Stimulated activated naive B cell treated with anti-CD40 and anti-IgM and Interleukin-4, amounts not matched to agents 10 μg/mL and 1 μg/mL and 100 μg/mL, for 72 hours (primary cell): ENCODE results near the gene ADAR.
A peak's percentile ranks its signal among the peaks of the same experiment; 100 is the strongest.
"Not testable (repeated sequence)": the region's sequence is repeated elsewhere in the genome, so short reads cannot be mapped to it uniquely, and the experiment has no call there.

Experiments
- ATAC-seq, 2 donors: fragments of 150-1000 bp; cut with Tn5 transposase; replicated peaks; 2 replicates each; pipeline ENCODE4 v1.10.0; 2021; ENCODE audit warnings: moderate library complexity in 1 of 2
- DNase-seq: peaks from one replicate; pipeline ENCODE4 v3.0.0; 2021
- H3K27ac Mint-ChIP-seq: one replicate; pipeline ENCODE4 v1.8.0; 2022; ENCODE audit warnings: mild to moderate bottlenecking, mixed read lengths
- H3K27me3 Mint-ChIP-seq, 2 donors: one replicate each; pipeline ENCODE4 v1.8.0; 2022; ENCODE audit warnings: mixed read lengths in 2 of 2
- H3K36me3 Mint-ChIP-seq, 2 donors: one replicate each; pipeline ENCODE4 v1.8.0; 2022; ENCODE audit warnings: mixed read lengths in 2 of 2, mild to moderate bottlenecking in 1 of 2
- H3K4me1 Mint-ChIP-seq, 2 donors: one replicate each; pipeline ENCODE4 v1.8.0; 2022; ENCODE audit warnings: mixed read lengths in 2 of 2, mild to moderate bottlenecking in 1 of 2
- H3K4me3 Mint-ChIP-seq, 2 donors: one replicate each; pipeline ENCODE4 v1.8.0; 2022; ENCODE audit warnings: mild to moderate bottlenecking in 2 of 2, mixed read lengths in 2 of 2, moderate library complexity in 1 of 2
- H3K9me3 Mint-ChIP-seq, 2 donors: one replicate each; pipeline ENCODE4 v1.8.0; 2022; ENCODE audit warnings: mixed read lengths in 2 of 2, mild to moderate bottlenecking in 1 of 2

The ADAR gene, protein sequence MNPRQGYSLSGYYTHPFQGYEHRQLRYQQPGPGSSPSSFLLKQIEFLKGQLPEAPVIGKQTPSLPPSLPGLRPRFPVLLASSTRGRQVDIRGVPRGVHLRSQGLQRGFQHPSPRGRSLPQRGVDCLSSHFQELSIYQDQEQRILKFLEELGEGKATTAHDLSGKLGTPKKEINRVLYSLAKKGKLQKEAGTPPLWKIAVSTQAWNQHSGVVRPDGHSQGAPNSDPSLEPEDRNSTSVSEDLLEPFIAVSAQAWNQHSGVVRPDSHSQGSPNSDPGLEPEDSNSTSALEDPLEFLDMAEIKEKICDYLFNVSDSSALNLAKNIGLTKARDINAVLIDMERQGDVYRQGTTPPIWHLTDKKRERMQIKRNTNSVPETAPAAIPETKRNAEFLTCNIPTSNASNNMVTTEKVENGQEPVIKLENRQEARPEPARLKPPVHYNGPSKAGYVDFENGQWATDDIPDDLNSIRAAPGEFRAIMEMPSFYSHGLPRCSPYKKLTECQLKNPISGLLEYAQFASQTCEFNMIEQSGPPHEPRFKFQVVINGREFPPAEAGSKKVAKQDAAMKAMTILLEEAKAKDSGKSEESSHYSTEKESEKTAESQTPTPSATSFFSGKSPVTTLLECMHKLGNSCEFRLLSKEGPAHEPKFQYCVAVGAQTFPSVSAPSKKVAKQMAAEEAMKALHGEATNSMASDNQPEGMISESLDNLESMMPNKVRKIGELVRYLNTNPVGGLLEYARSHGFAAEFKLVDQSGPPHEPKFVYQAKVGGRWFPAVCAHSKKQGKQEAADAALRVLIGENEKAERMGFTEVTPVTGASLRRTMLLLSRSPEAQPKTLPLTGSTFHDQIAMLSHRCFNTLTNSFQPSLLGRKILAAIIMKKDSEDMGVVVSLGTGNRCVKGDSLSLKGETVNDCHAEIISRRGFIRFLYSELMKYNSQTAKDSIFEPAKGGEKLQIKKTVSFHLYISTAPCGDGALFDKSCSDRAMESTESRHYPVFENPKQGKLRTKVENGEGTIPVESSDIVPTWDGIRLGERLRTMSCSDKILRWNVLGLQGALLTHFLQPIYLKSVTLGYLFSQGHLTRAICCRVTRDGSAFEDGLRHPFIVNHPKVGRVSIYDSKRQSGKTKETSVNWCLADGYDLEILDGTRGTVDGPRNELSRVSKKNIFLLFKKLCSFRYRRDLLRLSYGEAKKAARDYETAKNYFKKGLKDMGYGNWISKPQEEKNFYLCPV

DNA sequence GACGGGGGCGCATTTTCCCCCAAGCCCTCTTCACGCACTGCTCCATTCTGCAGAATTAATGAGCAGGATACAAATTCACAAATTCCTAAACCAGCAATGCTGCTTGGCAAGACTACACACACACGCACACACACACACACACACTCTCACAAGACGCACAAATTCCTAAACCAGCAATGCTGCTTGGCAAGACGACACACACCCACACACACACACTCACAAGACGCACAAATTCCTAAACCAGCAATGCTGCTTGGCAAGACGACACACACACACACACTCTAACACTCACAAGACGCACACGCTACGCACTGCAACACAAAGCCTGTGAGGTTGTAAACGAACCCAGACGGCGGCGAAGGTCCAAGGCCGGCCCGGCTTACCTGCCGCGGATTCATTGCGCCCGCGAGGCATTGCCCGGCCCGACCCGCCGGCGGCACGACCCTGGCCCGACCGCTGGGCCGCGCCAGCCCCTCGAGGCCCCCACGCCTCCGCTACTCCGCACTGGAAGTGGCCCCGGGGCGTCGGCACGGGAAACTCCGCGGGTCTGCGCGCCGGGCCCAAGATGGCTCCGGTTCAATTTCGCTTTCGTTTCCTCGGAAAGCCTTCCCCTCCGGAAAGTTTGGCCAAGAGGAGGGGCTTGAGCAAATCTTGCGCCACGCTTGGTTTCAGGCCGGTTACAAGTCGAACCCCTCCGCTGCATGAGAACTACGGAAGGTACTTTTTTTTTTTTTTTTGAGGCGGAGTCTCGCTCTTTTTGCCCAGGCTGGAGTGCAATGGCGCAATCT, at the start of gene ADAR:
TSS of gene ADAR (minus strand) at position 578 of the 788 bp plus-strand sequence. CDS start at position 398, 180 bp downstream.
- DNase-seq = peak; percentile 91
- H3K27ac Mint-ChIP-seq = peak within 1 kb of the TSS; percentile 94
- H3K36me3 Mint-ChIP-seq = peaks cover 8 to 17% of the 10 kb centered on the region in 2 donors
- H3K4me1 Mint-ChIP-seq = peaks cover 50 to 78% of the 10 kb centered on the region in 2 donors
- peak within 1 kb of the TSS; percentile 89 to 91 for H3K4me3 Mint-ChIP-seq
- no peaks in the 10 kb centered on the region for H3K27me3 Mint-ChIP-seq
- peak; percentile 87 to 88 for ATAC-seq
- H3K9me3 Mint-ChIP-seq = no peaks in the 10 kb centered on the region

DNA sequence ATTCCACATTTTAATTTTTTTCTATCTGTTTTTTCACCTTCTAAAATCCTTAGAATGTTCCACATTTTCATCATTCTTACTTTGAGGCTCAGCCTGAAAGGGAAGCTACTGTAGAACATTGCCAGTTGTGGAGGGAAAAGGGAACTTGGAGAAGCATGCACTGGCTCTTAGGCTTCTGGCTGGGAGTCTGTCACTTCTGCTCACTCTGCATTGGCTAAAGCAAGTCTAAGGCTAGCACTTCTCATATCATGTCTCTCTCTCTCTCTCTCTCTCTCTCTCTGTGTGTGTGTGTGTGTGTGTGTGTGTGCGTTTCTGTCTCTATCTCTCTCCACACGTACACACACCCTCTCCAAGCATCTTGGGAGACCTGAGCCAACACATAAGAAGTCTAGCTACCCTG, 49.6 kb upstream of the ADAR start:
- H3K9me3 Mint-ChIP-seq = no peaks in the 10 kb centered on the region
- H3K4me3 Mint-ChIP-seq = no peak overlapping the region
- H3K27ac Mint-ChIP-seq = no peak overlapping the region
- DNase-seq = no peak
- ATAC-seq = no peak
- H3K4me1 Mint-ChIP-seq = no peaks in the 10 kb centered on the region
- no peaks in the 10 kb centered on the region for H3K36me3 Mint-ChIP-seq
- H3K27me3 Mint-ChIP-seq = peaks cover 23 to 72% of the 10 kb centered on the region in 2 donors

DNA sequence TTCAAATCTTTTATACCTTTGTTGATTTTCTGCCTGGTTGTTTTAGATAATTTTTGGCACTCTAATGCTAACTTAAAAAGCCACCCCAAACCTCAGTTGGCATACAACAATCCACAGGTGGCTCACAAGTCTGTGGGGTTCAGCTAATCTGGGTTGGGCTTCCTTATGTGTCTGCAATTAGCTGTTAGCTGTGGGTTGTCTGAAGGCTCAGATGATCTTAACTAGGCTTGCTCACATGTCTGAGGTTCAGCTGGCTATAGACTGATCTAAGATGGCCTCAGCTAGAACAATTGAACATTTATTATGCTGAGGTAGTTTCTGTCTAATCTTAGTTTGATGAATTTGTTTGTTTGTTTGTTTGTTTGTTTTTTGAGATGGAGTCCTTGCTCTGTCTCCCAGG, 44.9 kb upstream of the ADAR start:
- Mint-ChIP-seq H3K36me3 (no peaks in the 10 kb centered on the region), H3K4me3 (no peak overlapping the region), H3K27ac (no peak overlapping the region), H3K27me3 (peaks cover 15 to 52% of the 10 kb centered on the region in 2 donors), H3K4me1 (no peaks in the 10 kb centered on the region), H3K9me3 (no peaks in the 10 kb centered on the region)
- DNase-seq = no peak
- ATAC-seq = no peak

DNA sequence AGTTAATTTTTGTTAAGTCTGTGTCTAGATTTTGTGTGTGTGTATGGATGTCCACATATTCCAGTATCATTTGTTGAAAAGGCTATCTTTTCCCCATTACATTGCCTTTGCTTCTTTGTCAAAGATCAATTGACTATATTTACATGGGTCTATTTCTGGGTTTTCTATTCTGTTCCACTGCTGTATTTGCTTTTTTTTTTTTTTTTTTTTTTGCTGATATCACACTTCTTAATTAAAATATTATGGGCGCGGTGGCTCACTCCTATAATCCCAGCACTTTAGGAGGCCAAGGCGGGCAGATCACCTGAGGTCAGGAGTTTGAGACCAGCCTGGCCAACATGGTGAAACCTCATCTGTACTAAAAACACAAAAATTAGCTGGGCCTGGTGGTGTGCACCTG, 36.7 kb upstream of the ADAR start:
- H3K4me3 Mint-ChIP-seq, H3K9me3 Mint-ChIP-seq, H3K27ac Mint-ChIP-seq, H3K4me1 Mint-ChIP-seq, ATAC-seq, DNase-seq, H3K36me3 Mint-ChIP-seq: not testable (repeated sequence)
- peaks cover 0 to 12% of the 10 kb centered on the region in 2 donors for H3K27me3 Mint-ChIP-seq

DNA sequence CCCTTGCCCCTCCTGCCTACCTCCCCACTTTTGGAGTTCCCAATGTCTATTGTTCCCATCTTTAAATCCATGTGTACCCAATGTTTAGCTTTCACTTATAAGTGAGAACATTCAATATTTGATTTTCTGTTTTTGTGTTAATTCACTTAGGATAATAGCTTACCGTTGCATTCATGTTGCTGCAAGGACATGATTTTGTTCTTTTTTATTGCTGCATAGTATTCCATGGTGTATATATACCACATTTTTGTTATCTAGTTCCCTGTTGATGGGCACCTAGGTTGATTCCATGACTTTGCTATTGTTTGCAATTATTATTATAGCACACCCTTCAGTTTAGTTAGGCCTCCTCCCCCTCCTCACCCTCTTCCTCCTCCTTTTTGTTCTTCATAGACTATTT, 33.5 kb upstream of the ADAR start:
- Mint-ChIP-seq H3K4me1 (no peaks in the 10 kb centered on the region), H3K9me3 (peaks cover 8 to 13% of the 10 kb centered on the region in 2 donors), H3K27ac (no peak overlapping the region), H3K27me3 (peaks cover 14 to 22% of the 10 kb centered on the region in 2 donors), H3K36me3 (peaks cover 0 to 4% of the 10 kb centered on the region in 2 donors), H3K4me3 (no peak overlapping the region)
- no peak for DNase-seq
- ATAC-seq = no peak

DNA sequence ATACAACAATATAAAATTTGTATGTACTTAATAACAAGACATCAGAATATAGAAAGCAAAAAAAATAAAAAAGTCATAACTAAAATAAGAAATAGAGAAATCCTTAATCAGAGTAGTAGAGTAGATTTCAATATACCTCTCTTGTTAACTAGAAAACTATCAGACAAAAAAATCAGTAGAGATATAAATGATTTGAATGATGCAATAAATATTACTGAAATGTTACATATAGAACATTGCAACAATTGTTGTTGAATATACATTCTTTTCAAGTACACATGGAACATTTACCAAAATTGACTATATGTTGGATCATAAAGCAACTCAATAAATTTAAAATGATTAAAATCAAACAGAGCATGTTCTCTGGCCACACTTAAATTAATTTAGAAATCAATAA, 31.9 kb upstream of the ADAR start:
- H3K4me1 Mint-ChIP-seq = no peaks in the 10 kb centered on the region
- H3K27ac Mint-ChIP-seq = no peak overlapping the region
- H3K9me3 Mint-ChIP-seq = peaks cover 8 to 13% of the 10 kb centered on the region in 2 donors
- ATAC-seq (no peak), DNase-seq (no peak)
- peaks cover 2 to 4% of the 10 kb centered on the region in 2 donors for H3K36me3 Mint-ChIP-seq
- H3K4me3 Mint-ChIP-seq = no peak overlapping the region
- H3K27me3 Mint-ChIP-seq = peaks cover 29 to 39% of the 10 kb centered on the region in 2 donors

DNA sequence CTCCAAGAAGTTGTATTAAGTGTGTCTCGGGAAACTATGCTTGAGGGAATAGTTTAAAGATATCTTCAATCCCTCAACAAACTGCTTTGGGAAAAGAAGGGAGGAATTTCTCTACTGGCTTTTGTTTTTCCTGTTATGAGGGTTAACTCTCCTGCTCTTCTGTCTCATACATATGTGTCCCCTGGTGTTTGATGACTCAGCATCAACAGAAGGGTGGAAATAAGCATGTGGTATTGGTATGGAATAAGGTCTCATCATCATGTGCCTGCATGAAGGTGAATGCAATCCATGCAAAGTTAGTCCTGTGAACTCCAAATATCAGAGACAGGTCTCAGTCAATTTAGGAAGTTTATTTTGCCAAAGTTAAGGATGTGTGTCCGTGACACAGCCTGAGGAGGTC, 27.2 kb upstream of the ADAR start:
- Mint-ChIP-seq H3K36me3 (peaks cover 2 to 4% of the 10 kb centered on the region in 2 donors), H3K4me1 (no peaks in the 10 kb centered on the region), H3K27ac (no peak overlapping the region), H3K4me3 (no peak overlapping the region), H3K9me3 (peaks cover 5 to 8% of the 10 kb centered on the region in 2 donors), H3K27me3 (peaks cover 42 to 44% of the 10 kb centered on the region in 2 donors)
- ATAC-seq (no peak), DNase-seq (no peak)

- ATAC-seq = no peak
- Mint-ChIP-seq H3K4me1 (peaks cover 17 to 18% of the 10 kb centered on the region in 2 donors), H3K9me3 (peaks cover 4 to 9% of the 10 kb centered on the region in 2 donors), H3K4me3 (no peak overlapping the region), H3K27me3 (peaks cover 13 to 16% of the 10 kb centered on the region in 2 donors), H3K36me3 (peaks cover 3 to 17% of the 10 kb centered on the region in 2 donors), H3K27ac (peak overlapping the region; percentile 2)
- DNase-seq = no peak
These were observed 21.7 kb upstream of the ADAR start for GRCh38 chr1:154629675-154630073.

DNA sequence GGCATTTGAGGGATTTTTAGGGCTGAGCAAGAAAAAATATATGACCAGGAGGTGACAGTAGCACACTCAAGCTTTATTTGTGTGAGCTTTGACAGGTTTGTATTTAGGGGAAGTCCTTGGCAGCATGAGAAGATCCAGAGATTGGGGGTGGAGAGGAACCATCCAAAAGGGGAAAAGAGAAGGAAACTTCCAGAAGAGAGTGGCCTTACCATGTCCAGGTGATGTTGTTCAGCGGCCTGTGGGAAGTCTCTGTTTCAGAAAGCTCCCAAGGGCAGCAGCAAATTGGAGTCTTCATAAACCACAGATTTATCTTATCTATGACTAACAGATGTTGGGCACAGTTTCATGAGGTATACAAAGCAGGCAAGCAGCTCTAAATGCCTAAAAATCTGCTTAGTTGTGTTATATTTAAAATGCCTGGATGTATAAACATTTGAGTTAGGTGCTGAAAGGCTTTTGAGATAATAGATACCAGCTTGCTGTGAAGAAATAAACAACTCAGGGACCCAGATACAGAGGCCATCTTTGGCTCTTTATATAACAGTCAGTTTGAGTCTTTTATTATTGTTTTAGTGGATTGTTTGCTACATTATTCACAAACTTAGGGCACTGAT, 21.2 kb upstream of the ADAR start:
- no peak for ATAC-seq
- Mint-ChIP-seq H3K4me1 (peaks cover 18 to 19% of the 10 kb centered on the region in 2 donors), H3K27ac (peak overlapping the region; percentile 88), H3K4me3 (peak overlapping the region in 1 of 2 donors; percentile 69), H3K27me3 (peaks cover 13% of the 10 kb centered on the region in 2 donors), H3K36me3 (peaks cover 3 to 18% of the 10 kb centered on the region in 2 donors), H3K9me3 (peaks cover 4 to 9% of the 10 kb centered on the region in 2 donors)
- no peak for DNase-seq

DNA sequence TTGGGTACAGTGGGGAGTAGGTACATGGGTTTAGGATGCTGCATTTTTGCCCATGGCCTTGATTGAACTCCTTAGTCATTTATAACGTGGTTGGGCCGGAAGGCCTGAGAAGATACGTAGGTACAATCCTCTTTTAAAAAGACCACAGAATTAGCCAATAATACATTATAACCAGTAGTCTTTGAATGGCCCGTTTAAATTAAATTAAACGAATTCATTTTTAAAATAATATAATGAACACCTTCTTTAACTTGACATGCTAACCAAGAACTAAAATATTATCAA, 20.1 kb upstream of the ADAR start:
- Mint-ChIP-seq H3K27ac (peak overlapping the region; percentile 97), H3K4me1 (peaks cover 22 to 30% of the 10 kb centered on the region in 2 donors), H3K9me3 (peaks cover 4 to 9% of the 10 kb centered on the region in 2 donors), H3K4me3 (peak overlapping the region; percentile 92 to 97), H3K36me3 (peaks cover 9 to 25% of the 10 kb centered on the region in 2 donors), H3K27me3 (peaks cover 9 to 13% of the 10 kb centered on the region in 2 donors)
- ATAC-seq = peak; percentile 5 to 28
- no peak for DNase-seq

DNA sequence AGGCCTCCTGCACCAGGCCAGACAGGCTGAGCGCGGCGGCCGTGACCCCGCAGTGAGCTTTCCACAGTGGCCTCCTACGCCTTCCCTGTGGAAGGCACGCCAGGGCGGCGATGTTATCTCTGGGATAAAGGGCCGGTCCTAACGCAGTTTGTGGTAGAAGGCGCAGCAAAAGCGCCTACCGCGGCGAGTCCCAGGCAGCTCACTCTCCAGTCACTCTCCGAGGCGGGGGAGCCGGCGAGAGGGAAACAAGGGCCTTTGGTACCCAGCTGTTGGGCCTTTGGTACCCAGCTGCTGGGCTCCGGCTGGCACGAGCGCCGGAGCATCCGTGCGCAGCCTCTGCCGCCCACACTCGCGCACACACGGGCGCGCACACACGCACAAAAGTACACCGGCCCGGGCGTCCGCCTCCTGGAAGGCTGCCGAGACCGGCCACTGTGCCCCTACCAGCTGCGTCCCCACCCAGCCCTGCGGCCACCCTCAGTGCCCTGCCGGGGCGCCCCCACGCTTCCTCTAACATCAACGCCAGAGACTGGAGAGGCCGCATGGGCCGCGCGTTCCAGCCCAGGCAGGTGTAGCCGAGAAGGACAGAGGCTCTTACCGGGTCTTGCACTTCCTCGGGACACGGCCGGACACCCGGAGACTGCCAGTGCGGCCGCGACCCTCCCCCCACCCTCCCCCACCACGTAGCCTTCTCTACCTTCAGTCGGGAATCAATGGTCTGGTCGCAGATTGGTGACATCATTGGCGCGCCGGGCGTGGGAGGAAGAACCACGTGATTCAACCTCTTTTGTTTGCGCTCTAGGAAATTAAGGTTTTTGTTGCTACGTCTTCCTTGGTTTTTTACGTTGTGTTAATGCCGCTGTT, 19.5 kb upstream of the ADAR start:
- peaks cover 25 to 35% of the 10 kb centered on the region in 2 donors for H3K4me1 Mint-ChIP-seq
- H3K9me3 Mint-ChIP-seq = peaks cover 4 to 9% of the 10 kb centered on the region in 2 donors
- H3K27me3 Mint-ChIP-seq = peaks cover 7 to 11% of the 10 kb centered on the region in 2 donors
- peak; percentile 85 for DNase-seq
- peak overlapping the region; percentile 97 for H3K27ac Mint-ChIP-seq
- ATAC-seq = peak; percentile 87 to 89
- H3K36me3 Mint-ChIP-seq = peaks cover 11 to 30% of the 10 kb centered on the region in 2 donors
- peak overlapping the region; percentile 92 to 97 for H3K4me3 Mint-ChIP-seq

DNA sequence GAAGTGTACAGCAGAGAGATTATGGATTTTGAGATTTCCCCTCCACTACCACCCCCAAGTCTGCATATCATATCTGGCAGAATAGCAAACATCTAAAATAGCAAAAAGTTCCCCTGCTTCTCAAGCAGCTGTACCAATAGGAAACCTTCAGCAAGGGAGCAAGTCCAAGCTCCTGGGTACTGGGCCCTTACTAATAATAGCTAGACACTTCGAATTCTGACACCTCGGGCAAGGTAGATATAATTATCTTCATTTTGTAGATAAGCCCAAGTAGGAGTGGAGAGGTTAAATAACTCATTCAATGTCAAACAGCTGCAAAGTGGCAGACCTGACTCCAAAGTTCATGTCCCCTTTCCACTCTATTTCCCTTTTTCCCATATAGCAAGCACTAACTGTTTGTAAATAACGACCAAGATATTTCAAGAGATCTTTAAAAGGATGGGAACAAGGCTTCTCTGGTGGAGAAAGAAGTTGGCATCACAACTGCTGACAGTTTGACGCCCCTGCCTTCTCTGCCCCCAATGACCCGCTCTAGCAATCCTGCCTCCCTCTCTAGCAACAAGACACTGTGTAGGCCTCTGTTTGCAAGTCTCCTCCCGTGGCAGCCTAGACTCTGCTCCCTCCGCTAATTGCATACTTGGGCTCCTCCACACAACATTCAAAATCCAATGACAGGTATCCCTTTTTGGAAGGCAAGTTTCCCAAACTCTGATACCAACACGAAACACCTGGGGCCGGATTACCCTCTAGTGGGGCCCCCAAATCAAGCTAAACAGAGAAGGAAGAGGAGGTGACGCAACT, 18.7 kb upstream of the ADAR start:
- Mint-ChIP-seq H3K27ac (peak overlapping the region; percentile 97), H3K27me3 (peaks cover 0 to 2% of the 10 kb centered on the region in 2 donors), H3K4me1 (peaks cover 29 to 39% of the 10 kb centered on the region in 2 donors), H3K9me3 (peaks cover 4 to 9% of the 10 kb centered on the region in 2 donors), H3K4me3 (peak overlapping the region; percentile 92 to 97), H3K36me3 (peaks cover 13 to 33% of the 10 kb centered on the region in 2 donors)
- DNase-seq = no peak
- peak; percentile 25 to 37 for ATAC-seq
